Measurements from ENCODE around the gene IFITM5.

DNA sequence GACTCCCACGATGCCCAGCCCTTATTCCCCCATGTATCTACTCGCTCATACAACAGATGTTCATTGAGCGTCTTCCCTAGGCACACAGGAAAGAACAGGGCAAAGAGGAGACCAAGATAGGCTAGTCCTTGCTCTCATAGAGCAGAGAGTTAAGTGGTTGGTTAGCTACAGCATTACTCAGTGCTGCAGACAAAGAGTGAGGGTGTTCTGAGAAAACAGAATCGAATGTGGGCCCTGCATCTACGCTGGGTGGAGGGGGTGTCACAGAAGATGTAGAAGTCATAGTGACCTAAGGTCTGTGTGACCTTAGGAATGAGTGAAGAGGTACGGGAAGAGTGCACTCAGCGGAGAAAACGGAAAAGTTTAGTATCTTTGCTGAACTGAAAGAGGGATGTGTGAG is 50.3 kb downstream of the IFITM5 start:
- no peak for TF ChIP-seq CTCF (IDR thresholded peaks at IDR 0.05)
- TF ChIP-seq EZH2 (IDR thresholded peaks at IDR 0.05; ENCODE audit: borderline replicate concordance, insufficient read depth, low read depth, low read length, poor library complexity, severe bottlenecking) = no peak
